HepG2 (cell line): ENCODE data around the gene CAMK1D.

Experiments
- JUND ChIP-seq: sonication (generic); formaldehyde crosslinking; IDR thresholded peaks from 2 replicates; pipeline ENCODE4 v1.8.0; 2022; ENCODE audit warnings: mild to moderate bottlenecking, missing genetic modification reagents
- TF ChIP-seq, protein P1 (sequence below): IDR thresholded peaks from 2 replicates; pipeline ENCODE4 v1.6.1; 2012; ENCODE audit warnings: inconsistent platforms

DNA sequence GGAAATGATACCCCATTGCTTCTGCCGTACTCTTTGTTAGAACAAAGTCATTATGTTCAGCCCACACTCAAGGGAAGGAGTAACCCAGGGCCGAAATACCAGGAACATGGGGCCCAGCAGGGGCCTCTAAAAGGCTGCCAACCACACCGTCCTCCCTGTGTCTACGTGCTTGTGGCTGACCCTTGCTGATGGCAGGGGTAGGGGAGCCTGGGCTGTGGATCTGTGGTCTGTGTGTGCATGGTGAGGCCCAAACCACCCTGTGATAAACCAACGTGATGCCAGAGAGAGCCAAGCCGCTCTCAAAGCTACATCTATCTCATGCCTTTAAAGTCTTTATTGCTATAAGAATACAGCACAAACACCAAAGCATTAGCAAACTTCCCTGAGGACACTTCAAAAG lies 493.0 kb downstream of the CAMK1D start:
- TF ChIP-seq, protein P1, sequence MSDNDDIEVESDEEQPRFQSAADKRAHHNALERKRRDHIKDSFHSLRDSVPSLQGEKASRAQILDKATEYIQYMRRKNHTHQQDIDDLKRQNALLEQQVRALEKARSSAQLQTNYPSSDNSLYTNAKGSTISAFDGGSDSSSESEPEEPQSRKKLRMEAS = no peak
- TF ChIP-seq JUND = no peak
